H4 (cell line): ENCODE data around the gene SPOCK2. TPM values are rescaled to one million over a fixed set of nuclear protein-coding genes. Genes with fewer than 3 reads are reported as not detected.
"Not testable (repeated sequence)": the region's sequence is repeated elsewhere in the genome, so short reads cannot be mapped to it uniquely, and the experiment has no call there.

ENCODE experiments used
- DNase-seq: peaks from one replicate; pipeline ENCODE4 v3.0.0-alpha.2; 2015; ENCODE audit warnings: low spot score
- total RNA-seq: library from RNA; depleted of rRNA; stranded (reverse); fragments of >200 nt; shearing (Covaris generic); gene quantifications from 2 replicates; pipeline ENCODE4 v1.2.3, GENCODE V29; 2014; rRNA removed

Gene SPOCK2
- 0.27 and 0.29 TPM in 2 replicates for total RNA-seq

- DNase-seq, result no peak
Measured at GRCh38 chr10:72087969-72088888, at the start of gene SPOCK2. SPOCK2 (minus strand) TSS chr10:72088551; CDS start chr10:72088328, 223 bp downstream.

GRCh38 chr10:72137583-72137982 is 49.2 kb upstream of the SPOCK2 start:
- no peak for DNase-seq

GRCh38 chr10:72136225-72136624 is 47.9 kb upstream of the SPOCK2 start:
- not testable (repeated sequence) for DNase-seq

- DNase-seq, result no peak
Measured at GRCh38 chr10:72134785-72135767, 46.7 kb upstream of the SPOCK2 start.

- DNase-seq, result no peak
Measured at GRCh38 chr10:72133517-72133916, 45.2 kb upstream of the SPOCK2 start.

GRCh38 chr10:72132854-72133253 is 44.5 kb upstream of the SPOCK2 start:
- DNase-seq, result no peak

GRCh38 chr10:72127571-72127970 is 39.2 kb upstream of the SPOCK2 start:
- no peak for DNase-seq

GRCh38 chr10:72126872-72127232 is 38.5 kb upstream of the SPOCK2 start:
- DNase-seq, result no peak

- peak; percentile 46 for DNase-seq
Measured at GRCh38 chr10:72126184-72126871, 38.0 kb upstream of the SPOCK2 start.

- DNase-seq, result no peak
Measured at GRCh38 chr10:72124989-72125388, 36.6 kb upstream of the SPOCK2 start.

GRCh38 chr10:72124381-72124780 is 36.0 kb upstream of the SPOCK2 start:
- DNase-seq, result no peak

- no peak for DNase-seq
Measured at GRCh38 chr10:72123616-72124015, 35.3 kb upstream of the SPOCK2 start.

GRCh38 chr10:72122221-72122620 is 33.9 kb upstream of the SPOCK2 start:
- no peak for DNase-seq

GRCh38 chr10:72121389-72121788 is 33.0 kb upstream of the SPOCK2 start:
- DNase-seq, result no peak

GRCh38 chr10:72116372-72116771 is 28.0 kb upstream of the SPOCK2 start:
- DNase-seq, result no peak

GRCh38 chr10:72114706-72115450 is 26.5 kb upstream of the SPOCK2 start:
- no peak for DNase-seq

GRCh38 chr10:72110673-72111401 is 22.5 kb upstream of the SPOCK2 start:
- DNase-seq, result no peak

GRCh38 chr10:72109636-72110157 is 21.3 kb upstream of the SPOCK2 start:
- DNase-seq, result no peak

GRCh38 chr10:72108830-72109635 is 20.7 kb upstream of the SPOCK2 start:
- no peak for DNase-seq
